ENCODE measurements around the gene CNTN1.

DNA sequence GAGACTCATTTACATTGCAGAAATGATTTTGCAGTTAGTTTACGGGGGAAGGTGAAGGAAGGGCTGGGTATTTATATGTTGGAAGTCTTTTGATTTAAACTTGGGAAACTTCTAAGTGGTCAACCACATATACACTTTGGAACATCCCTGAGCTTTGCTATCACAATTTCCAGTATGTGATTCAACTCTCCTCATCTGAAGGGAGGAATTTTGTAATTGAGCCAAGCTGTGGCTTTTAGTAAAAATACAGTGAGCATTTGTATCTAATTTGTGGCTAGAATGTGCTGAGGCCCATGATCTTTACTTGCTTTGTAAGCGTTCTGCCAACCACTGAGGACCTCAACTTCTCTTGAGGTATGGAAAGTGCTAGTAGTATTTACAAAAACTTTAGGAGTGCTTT lies 260.8 kb downstream of the CNTN1 start:
- TF ChIP-seq, protein P1, sequence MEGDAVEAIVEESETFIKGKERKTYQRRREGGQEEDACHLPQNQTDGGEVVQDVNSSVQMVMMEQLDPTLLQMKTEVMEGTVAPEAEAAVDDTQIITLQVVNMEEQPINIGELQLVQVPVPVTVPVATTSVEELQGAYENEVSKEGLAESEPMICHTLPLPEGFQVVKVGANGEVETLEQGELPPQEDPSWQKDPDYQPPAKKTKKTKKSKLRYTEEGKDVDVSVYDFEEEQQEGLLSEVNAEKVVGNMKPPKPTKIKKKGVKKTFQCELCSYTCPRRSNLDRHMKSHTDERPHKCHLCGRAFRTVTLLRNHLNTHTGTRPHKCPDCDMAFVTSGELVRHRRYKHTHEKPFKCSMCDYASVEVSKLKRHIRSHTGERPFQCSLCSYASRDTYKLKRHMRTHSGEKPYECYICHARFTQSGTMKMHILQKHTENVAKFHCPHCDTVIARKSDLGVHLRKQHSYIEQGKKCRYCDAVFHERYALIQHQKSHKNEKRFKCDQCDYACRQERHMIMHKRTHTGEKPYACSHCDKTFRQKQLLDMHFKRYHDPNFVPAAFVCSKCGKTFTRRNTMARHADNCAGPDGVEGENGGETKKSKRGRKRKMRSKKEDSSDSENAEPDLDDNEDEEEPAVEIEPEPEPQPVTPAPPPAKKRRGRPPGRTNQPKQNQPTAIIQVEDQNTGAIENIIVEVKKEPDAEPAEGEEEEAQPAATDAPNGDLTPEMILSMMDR (IDR thresholded peaks at IDR 0.05): no peak
- TF ChIP-seq, protein P2, sequence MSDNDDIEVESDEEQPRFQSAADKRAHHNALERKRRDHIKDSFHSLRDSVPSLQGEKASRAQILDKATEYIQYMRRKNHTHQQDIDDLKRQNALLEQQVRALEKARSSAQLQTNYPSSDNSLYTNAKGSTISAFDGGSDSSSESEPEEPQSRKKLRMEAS (IDR thresholded peaks at IDR 0.05; ENCODE audit: low read depth): no peak
- no peak for TF ChIP-seq TAF1 (IDR thresholded peaks at IDR 0.05; ENCODE audit: borderline replicate concordance, low read depth, low read length)
- TF ChIP-seq MXI1 (IDR thresholded peaks at IDR 0.05; ENCODE audit: low read depth, low read length): no peak
- no peak for TF ChIP-seq RAD21 (IDR thresholded peaks at IDR 0.05; ENCODE audit: low read length)
- no peak for TF ChIP-seq FOXM1 (IDR thresholded peaks at IDR 0.05; ENCODE audit: low read depth)
